ENCODE results near the gene OR1N2. TPM values are rescaled to one million over a fixed set of nuclear protein-coding genes. Genes with fewer than 3 reads are reported as not detected.

Gene OR1N2
- total RNA-seq, 1 experiment from 2014 or later, result not detected

- H3K36me3 Mint-ChIP-seq (ENCODE audit: insufficient read depth in 1 of 3, low read depth in 3 of 3), result peaks cover 0 to 22% (median 0%) of the 10 kb centered on the region in 3 experiments; a peak in 5 of 7 replicates
- no CpG with 5 or more reads among the region's 10 CpGs for WGBS (ENCODE audit: extremely low coverage, insufficient read length, low lambda C conversion rate)
- Histone ChIP-seq H3K4me1 (ENCODE audit: insufficient read depth, low read length) (no peaks in the 10 kb centered on the region), H2BK15ac (ENCODE audit: low read depth, low read length) (no peak overlapping the region), H2BK12ac (ENCODE audit: insufficient read length, low read depth, low read length) (no peak overlapping the region), H3K23ac (ENCODE audit: insufficient read length, low read depth, low read length) (no peak overlapping the region), H3K18ac (ENCODE audit: insufficient read length, low read depth, low read length) (no peak overlapping the region), H3K4ac (ENCODE audit: low read depth, low read length) (no peak overlapping the region), H3K9me3 (ENCODE audit: control insufficient read depth, low read depth, low read length) (peaks cover 75% of the 10 kb centered on the region), H2BK5ac (ENCODE audit: insufficient read length, low read length) (no peak overlapping the region), H4K20me1 (ENCODE audit: control insufficient read depth, insufficient read depth, insufficient read length) (no peaks in the 10 kb centered on the region), H4K8ac (replicated peaks; ENCODE audit: insufficient read length, low read depth, low read length) (no peak overlapping the region), H3K9ac (ENCODE audit: extremely low read depth, insufficient read length, low read length) (no peak overlapping the region), H3K79me1 (ENCODE audit: insufficient read depth, low read depth, low read length, poor library complexity, severe bottlenecking) (no peaks in the 10 kb centered on the region), H4K5ac (ENCODE audit: insufficient read length, low read depth, low read length) (no peak overlapping the region), H3K27me3 (ENCODE audit: insufficient read depth, low read length) (no peaks in the 10 kb centered on the region), H3K4me2 (ENCODE audit: insufficient read depth, insufficient read length, low read length) (no peak overlapping the region), H2AK5ac (ENCODE audit: insufficient read length, low read length) (no peak overlapping the region), H2BK120ac (ENCODE audit: low read depth, low read length, poor library complexity, severe bottlenecking) (no peak overlapping the region), H3K27ac (ENCODE audit: insufficient read length, low read depth, low read length) (no peak overlapping the region), H2BK20ac (ENCODE audit: low read depth, low read length, poor library complexity, severe bottlenecking) (no peak overlapping the region), H3K14ac (ENCODE audit: insufficient read depth, low read length) (no peak overlapping the region), H4K91ac (ENCODE audit: insufficient read length, low read depth, low read length) (no peak overlapping the region), H3T11ph (ENCODE audit: low read length) (no peak overlapping the region), H3K23me2 (ENCODE audit: insufficient read length, low read depth, low read length, poor library complexity, severe bottlenecking) (no peaks in the 10 kb centered on the region), H3K56ac (ENCODE audit: insufficient read length, low read depth, low read length) (no peak overlapping the region), H3K79me2 (ENCODE audit: insufficient read depth, low read length) (no peaks in the 10 kb centered on the region; the same call in 1 of the 2 replicates), H2AFZ (ENCODE audit: low read length) (no peak overlapping the region)
- no peaks in the 10 kb centered on the region for H3K4me1 Mint-ChIP-seq
- TF ChIP-seq CTCF (conservative IDR thresholded peaks at IDR 0.05), result no peak
- peaks cover 74 to 80% of the 10 kb centered on the region in 2 experiments for H3K9me3 Mint-ChIP-seq
- H3K4me3 Mint-ChIP-seq, result no peak overlapping the region
- no peak overlapping the region for H3K27ac Mint-ChIP-seq
- peaks cover 3% of the 10 kb centered on the region; the same call in 1 of the 2 replicates for H3K27me3 Mint-ChIP-seq (ENCODE audit: low read depth)
- no peak for DNase-seq
These were observed 26.3 kb upstream of the OR1N2 start for GRCh38 chr9:122526602-122527001.

Measured in H9 (cell line).